C4-2B (cell line): ENCODE data around the gene FARP2.

ENCODE experiments used
- ZFX ChIP-seq: fragments of 450-650 bp; IDR thresholded peaks from 2 replicates; pipeline ENCODE4 v1.6.1; 2017
- TF ChIP-seq, protein P1 (sequence below): fragments of 450-650 bp; conservative IDR thresholded peaks from 2 replicates; pipeline ENCODE4 v1.5.1; 2017; ENCODE audit warnings: mild to moderate bottlenecking

DNA sequence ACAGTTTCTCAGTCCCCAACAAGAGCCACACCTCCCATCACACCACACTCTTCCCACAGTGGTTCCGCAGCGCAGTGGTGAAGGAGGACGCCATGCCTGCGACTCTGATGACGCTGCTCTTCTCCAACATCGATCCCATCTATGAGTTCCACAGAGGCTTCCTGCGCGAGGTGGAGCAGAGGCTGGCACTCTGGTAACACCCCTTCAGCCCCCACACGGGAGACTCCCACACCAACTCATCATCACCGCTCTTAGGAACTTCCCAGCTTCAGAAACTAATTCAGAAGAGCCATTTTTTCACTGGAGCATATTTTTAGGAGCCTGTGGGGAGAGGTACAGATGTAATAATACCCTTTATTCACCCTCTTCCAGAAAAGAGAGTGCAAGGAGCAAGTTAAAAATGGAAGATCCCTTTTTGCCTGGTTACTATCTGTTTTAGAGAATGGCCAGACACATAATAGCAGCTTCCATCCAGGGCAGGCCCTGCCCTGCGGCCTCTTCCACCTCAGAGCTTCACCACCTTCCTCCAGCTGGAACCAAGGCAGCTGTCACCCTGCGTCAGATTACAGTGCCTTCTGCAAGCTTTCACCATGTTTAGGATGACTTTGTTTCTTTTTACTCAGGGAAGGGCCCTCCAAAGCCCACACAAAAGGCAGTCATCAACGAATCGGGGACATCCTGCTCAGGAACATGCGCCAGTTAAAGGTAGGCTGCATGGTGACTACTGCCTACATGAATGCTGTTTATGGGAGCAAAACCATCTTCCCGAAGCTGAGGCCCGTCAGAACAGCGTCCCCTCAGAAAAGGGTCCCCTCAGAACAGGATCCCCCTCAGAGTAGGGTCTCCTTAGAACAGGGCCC lies 107.4 kb downstream of the FARP2 start:
- TF ChIP-seq, protein P1, sequence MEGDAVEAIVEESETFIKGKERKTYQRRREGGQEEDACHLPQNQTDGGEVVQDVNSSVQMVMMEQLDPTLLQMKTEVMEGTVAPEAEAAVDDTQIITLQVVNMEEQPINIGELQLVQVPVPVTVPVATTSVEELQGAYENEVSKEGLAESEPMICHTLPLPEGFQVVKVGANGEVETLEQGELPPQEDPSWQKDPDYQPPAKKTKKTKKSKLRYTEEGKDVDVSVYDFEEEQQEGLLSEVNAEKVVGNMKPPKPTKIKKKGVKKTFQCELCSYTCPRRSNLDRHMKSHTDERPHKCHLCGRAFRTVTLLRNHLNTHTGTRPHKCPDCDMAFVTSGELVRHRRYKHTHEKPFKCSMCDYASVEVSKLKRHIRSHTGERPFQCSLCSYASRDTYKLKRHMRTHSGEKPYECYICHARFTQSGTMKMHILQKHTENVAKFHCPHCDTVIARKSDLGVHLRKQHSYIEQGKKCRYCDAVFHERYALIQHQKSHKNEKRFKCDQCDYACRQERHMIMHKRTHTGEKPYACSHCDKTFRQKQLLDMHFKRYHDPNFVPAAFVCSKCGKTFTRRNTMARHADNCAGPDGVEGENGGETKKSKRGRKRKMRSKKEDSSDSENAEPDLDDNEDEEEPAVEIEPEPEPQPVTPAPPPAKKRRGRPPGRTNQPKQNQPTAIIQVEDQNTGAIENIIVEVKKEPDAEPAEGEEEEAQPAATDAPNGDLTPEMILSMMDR = no peak
- TF ChIP-seq ZFX = no peak
